K562 (cell line): ENCODE measurements around the gene ICAM2. TPM values are rescaled to one million over a fixed set of nuclear protein-coding genes. Genes with fewer than 3 reads are reported as not detected.

Experiments used
- ATAC-seq: fragments of 200-7000 bp; cut with Tn5 transposase; 3 replicates; pipeline ENCODE4 v1.9.1; 2020; ENCODE audit warnings: moderate library complexity
- BruUV-seq: library from RNA; stranded (reverse); fragments of 400-500 nt; replicated peaks from 2 replicates; lab custom pipeline; 2021; lab: Mats Ljungman, UMichigan
- CTCF ChIA-PET: fragments of 300-600 bp; formaldehyde crosslinking; extraction: SDS; loops from one replicate; lab custom pipeline; 2021; ENCODE audit warnings: low intra/inter-chr PET ratio; lab: Yijun Ruan, JAX
- POLR2A ChIA-PET: fragments of 300-600, 350-650 bp; sonication (Branson Sonifier 250); formaldehyde crosslinking; extraction: SDS; loops from one replicate; lab custom pipeline; 2021; ENCODE audit warnings: antibody characterized with exemption, inconsistent platforms; lab: Yijun Ruan, JAX
- DNase-seq, 4 experiments: peaks; one replicate each; pipeline versions ENCODE4 v3.0.0 to v3.0.0-alpha.2; 2011 to 2018; ENCODE audit warnings: low spot score in 3 of 4, mixed read lengths in 3 of 4; ENCODE audit errors: extremely low read depth in 1 of 4
- FAIRE-seq: peaks from 2 replicates; lab custom pipeline; 2011; peaks lifted over from hg19 to GRCh38; lab: Jason Lieb, UNC
- H2AFZ ChIP-seq: 2 replicates; pipeline ENCODE4 v1.6.0; 2011; ENCODE audit warnings: low read depth, low read length, control low read depth, inconsistent platforms
- H3K27ac ChIP-seq: fragments of 200-600 bp; 3 replicates; pipeline ENCODE4 v1.8.0; 2011; ENCODE audit warnings: low read depth, mild to moderate bottlenecking, control low read depth, inconsistent platforms, low read length, moderate library complexity, mixed read lengths; ENCODE audit errors: extremely low read depth
- H3K27me3 ChIP-seq, 2 experiments: fragments of 300-600 bp in 1 of 2; 2 replicates in 1 of 2; 3 replicates in 1 of 2; pipeline versions ENCODE4 v1.6.0 to v1.8.0; 2011; ENCODE audit warnings: inconsistent platforms in 2 of 2, low read length in 2 of 2, mild to moderate bottlenecking in 1 of 2, mixed read lengths in 1 of 2, moderate library complexity in 1 of 2; ENCODE audit not compliant: control insufficient read depth in 2 of 2, insufficient read depth in 2 of 2
- H3K36me3 ChIP-seq: fragments of 300-600 bp; 3 replicates; pipeline ENCODE4 v1.8.0; 2011; ENCODE audit warnings: mild to moderate bottlenecking, low read length, inconsistent platforms; ENCODE audit not compliant: control insufficient read depth, insufficient read depth
- H3K4me1 ChIP-seq, 2 experiments: fragments of 200-600 bp in 1 of 2; replicated peaks in 1 of 2; 2 replicates in 1 of 2; 3 replicates in 1 of 2; pipeline versions ENCODE4 v1.5.1 to v1.8.0; 2011; ENCODE audit warnings: inconsistent platforms in 2 of 2, low read length in 2 of 2, mild to moderate bottlenecking in 1 of 2, mixed read lengths in 1 of 2, moderate library complexity in 1 of 2; ENCODE audit not compliant: control insufficient read depth in 2 of 2, insufficient read depth in 2 of 2
- H3K4me2 ChIP-seq: 2 replicates; pipeline ENCODE4 v1.6.1; 2011; ENCODE audit warnings: low read length, control low read depth, inconsistent platforms, mixed read lengths; ENCODE audit not compliant: insufficient read depth
- H3K4me3 ChIP-seq: fragments of 200-600 bp; sonication (generic), shearing (Covaris generic); 2 replicates; pipeline ENCODE4 v1.5.1; 2016; ENCODE audit warnings: control low read depth, inconsistent platforms
- H3K79me2 ChIP-seq: fragments of 200-600 bp; 3 replicates; pipeline ENCODE4 v1.8.0; 2011; ENCODE audit warnings: low read length, inconsistent platforms; ENCODE audit not compliant: control insufficient read depth, insufficient read depth
- H3K9ac ChIP-seq, 2 experiments: 2 replicates each; pipeline versions ENCODE4 v1.6.0 to v1.6.1; 2011; ENCODE audit warnings: low read depth in 2 of 2, low read length in 2 of 2, control low read depth in 1 of 2, inconsistent platforms in 1 of 2, mild to moderate bottlenecking in 1 of 2, mixed read lengths in 1 of 2; ENCODE audit not compliant: insufficient read depth in 1 of 2
- H3K9me1 ChIP-seq: one replicate; pipeline ENCODE4 v1.6.0; 2011; ENCODE audit warnings: inconsistent platforms, mild to moderate bottlenecking, low read length, moderate library complexity; ENCODE audit not compliant: control insufficient read depth, insufficient read depth
- H3K9me3 ChIP-seq: replicated peaks from 2 replicates; pipeline ENCODE4 v1.5.1; 2011; ENCODE audit warnings: low read depth, low read length, inconsistent platforms; ENCODE audit not compliant: control insufficient read depth, insufficient read depth
- H4K20me1 ChIP-seq: replicated peaks from 2 replicates; pipeline ENCODE4 v1.6.1; 2011; ENCODE audit warnings: low read length, inconsistent platforms, mixed read lengths; ENCODE audit not compliant: control insufficient read depth, insufficient read depth
- ILF3 ChIP-seq: fragments of 450-650 bp; IDR thresholded peaks from 2 replicates; pipeline ENCODE4 v1.6.1; 2018; ENCODE audit warnings: antibody characterized with exemption, mild to moderate bottlenecking, moderate library complexity, borderline replicate concordance
- KAT7 ChIP-seq: sonication (generic); formaldehyde crosslinking; IDR thresholded peaks from 2 replicates; pipeline ENCODE4 v1.8.0; 2022; ENCODE audit warnings: missing genetic modification reagents, mild to moderate bottlenecking, borderline replicate concordance
- KDM5B ChIP-seq: fragments of 200-600 bp; sonication (generic); IDR thresholded peaks from 2 replicates; pipeline ENCODE4 v1.6.1; 2012; ENCODE audit warnings: low read depth, mild to moderate bottlenecking, moderate library complexity, low read length, control low read depth, inconsistent platforms; ENCODE audit not compliant: insufficient replicate concordance
- NFXL1 ChIP-seq: fragments of 450-650 bp; formaldehyde crosslinking; IDR thresholded peaks from 2 replicates; pipeline ENCODE4 v1.4.0; 2021; ENCODE audit warnings: mild to moderate bottlenecking
- ZC3H4 ChIP-seq: sonication (generic); formaldehyde crosslinking; IDR thresholded peaks from 2 replicates; pipeline ENCODE4 v1.9.0; 2021; ENCODE audit warnings: missing genetic modification reagents, borderline replicate concordance
- ZNF263 ChIP-seq: sonication (generic); formaldehyde crosslinking; IDR thresholded peaks from 2 replicates; pipeline ENCODE4 v1.8.0; 2022; ENCODE audit warnings: mild to moderate bottlenecking, missing genetic modification reagents, borderline replicate concordance
- WGBS: fragments of 100-300 bp; shearing (Covaris generic); methylation state at CpG from one replicate; pipeline ENCODE4 v1.1.6; 2016; ENCODE audit warnings: low coverage, mixed read lengths; ENCODE audit not compliant: insufficient coverage; ENCODE audit errors: missing lambda C conversion rate; 5-methylcytosine and 5-hydroxymethylcytosine counted together
- in situ Hi-C: fragments of 300-500 bp; cut with MboI; formaldehyde crosslinking; loops from 4 replicates; pipeline ENCODE4 v1.15.0; 2018; ENCODE audit warnings: inconsistent platforms, mixed read lengths
- intact Hi-C: fragments of 100-400 bp; cut with micrococcal nuclease; formaldehyde crosslinking; loops from 2 replicates; pipeline ENCODE4 v1.14.2; 2022
- polyA plus RNA-seq, 8 experiments: library from polyadenylated mRNA; depleted of rRNA in 4 of 8; stranded (reverse) in 5 of 8; unstranded in 3 of 8; fragments of >200 nt; fragmentation: Nextera tagmentation in 2 of 8; fragmentation: Illumina TruSeq in 1 of 8; extraction: Ambion mirVana in 2 of 8; extraction: Trizol in 1 of 8; gene quantifications; 2 replicates each; pipeline versions ENCODE4 v1.2.1 to v1.2.3, GENCODE V29; 2011 to 2014; ENCODE audit warnings: inconsistent platforms in 1 of 8, missing spikeins in 1 of 8
- total RNA-seq, 7 experiments: library from RNA; depleted of rRNA in 6 of 7; stranded (reverse); fragments of >200 nt in 6 of 7; fragmentation: Illumina TruSeq in 2 of 7; extraction: Trizol in 2 of 7; gene quantifications; 2 replicates each; pipeline versions ENCODE4 v1.2.1 to v1.2.3, GENCODE V29; 2011 to 2021; ENCODE audit warnings: low replicate concordance in 1 of 7
- TF ChIP-seq, protein P1 (sequence below): fragments of 250-450 bp; sonication (Bioruptor Pico); IDR thresholded peaks from 2 replicates; pipeline ENCODE4 v1.4.0; 2020; ENCODE audit warnings: borderline replicate concordance
- TF ChIP-seq, protein P2 (sequence below): sonication (generic); formaldehyde crosslinking; IDR thresholded peaks from 2 replicates; pipeline ENCODE4 v1.8.0; 2023; ENCODE audit warnings: mild to moderate bottlenecking, missing genetic modification reagents

Gene ICAM2
- total and polyA plus RNA-seq, 9 of the 15 experiments (the other 6 are each of a cell fraction or from before 2014, with no cell fraction given) = 37.9 to 89.4 (median 60.6) TPM

DNA sequence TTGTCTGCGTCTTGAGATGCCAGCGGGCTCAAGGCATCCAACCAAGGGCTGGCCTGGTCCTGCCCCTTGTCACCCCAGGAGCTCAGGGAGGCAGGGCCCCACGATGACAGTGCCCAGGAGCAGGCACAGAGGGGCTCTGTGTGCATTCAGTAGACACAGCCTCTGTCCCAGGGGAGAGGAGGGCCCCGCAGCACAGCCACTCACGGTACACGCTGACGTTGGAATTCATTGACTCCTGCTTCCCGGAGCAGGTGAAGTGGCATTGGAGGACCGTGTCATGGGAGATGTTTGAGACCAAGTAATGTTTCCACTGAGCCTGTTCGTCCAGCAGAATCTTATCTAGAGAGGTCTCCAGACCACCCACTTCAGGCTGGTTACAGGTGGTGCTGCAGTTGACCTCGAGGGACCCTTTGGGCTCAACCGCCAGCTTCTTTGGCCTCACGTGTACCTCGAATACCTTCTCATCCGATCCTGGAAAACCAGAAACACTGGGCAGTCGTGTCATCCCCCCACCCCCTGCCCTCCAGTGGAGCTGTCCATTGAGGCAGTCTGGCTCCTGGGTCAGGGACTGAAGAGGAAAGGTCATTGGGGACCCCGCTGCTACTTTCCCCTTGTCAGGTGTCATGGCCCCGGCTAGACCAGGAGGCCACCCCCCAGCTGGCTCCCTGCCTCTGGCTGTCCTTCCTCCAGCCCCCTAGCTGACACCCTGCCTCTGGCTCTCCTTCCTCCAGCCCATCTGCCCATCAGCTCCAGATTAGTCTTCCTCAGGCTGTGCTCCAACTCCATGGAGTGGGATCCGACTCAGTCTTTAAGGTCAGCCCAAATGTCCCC is 15.3 kb downstream of the ICAM2 start:
- peak overlapping the region; percentile 83 to 93 for H3K9ac ChIP-seq
- no TSS peak for BruUV-seq
- 74% methylated on average over 17 of the region's 19 CpGs for WGBS
- no peak for TF ChIP-seq ILF3
- TF ChIP-seq ZNF263 (CRISPR knock-in tag) = peak; percentile 89
- TF ChIP-seq, protein P1, sequence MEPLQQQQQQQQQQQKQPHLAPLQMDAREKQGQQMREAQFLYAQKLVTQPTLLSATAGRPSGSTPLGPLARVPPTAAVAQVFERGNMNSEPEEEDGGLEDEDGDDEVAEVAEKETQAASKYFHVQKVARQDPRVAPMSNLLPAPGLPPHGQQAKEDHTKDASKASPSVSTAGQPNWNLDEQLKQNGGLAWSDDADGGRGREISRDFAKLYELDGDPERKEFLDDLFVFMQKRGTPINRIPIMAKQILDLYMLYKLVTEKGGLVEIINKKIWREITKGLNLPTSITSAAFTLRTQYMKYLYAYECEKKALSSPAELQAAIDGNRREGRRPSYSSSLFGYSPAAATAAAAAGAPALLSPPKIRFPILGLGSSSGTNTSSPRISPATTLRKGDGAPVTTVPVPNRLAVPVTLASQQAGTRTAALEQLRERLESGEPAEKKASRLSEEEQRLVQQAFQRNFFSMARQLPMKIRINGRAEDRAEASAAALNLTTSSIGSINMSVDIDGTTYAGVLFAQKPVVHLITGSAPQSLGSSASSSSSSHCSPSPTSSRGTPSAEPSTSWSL (CRISPR knock-in tag) = no peak
- TF ChIP-seq, protein P2, sequence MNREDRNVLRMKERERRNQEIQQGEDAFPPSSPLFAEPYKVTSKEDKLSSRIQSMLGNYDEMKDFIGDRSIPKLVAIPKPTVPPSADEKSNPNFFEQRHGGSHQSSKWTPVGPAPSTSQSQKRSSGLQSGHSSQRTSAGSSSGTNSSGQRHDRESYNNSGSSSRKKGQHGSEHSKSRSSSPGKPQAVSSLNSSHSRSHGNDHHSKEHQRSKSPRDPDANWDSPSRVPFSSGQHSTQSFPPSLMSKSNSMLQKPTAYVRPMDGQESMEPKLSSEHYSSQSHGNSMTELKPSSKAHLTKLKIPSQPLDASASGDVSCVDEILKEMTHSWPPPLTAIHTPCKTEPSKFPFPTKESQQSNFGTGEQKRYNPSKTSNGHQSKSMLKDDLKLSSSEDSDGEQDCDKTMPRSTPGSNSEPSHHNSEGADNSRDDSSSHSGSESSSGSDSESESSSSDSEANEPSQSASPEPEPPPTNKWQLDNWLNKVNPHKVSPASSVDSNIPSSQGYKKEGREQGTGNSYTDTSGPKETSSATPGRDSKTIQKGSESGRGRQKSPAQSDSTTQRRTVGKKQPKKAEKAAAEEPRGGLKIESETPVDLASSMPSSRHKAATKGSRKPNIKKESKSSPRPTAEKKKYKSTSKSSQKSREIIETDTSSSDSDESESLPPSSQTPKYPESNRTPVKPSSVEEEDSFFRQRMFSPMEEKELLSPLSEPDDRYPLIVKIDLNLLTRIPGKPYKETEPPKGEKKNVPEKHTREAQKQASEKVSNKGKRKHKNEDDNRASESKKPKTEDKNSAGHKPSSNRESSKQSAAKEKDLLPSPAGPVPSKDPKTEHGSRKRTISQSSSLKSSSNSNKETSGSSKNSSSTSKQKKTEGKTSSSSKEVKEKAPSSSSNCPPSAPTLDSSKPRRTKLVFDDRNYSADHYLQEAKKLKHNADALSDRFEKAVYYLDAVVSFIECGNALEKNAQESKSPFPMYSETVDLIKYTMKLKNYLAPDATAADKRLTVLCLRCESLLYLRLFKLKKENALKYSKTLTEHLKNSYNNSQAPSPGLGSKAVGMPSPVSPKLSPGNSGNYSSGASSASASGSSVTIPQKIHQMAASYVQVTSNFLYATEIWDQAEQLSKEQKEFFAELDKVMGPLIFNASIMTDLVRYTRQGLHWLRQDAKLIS (CRISPR knock-in tag) = 0 out of 2 replicates have a peak, but pooled peaks have one; percentile 25
- no peak for TF ChIP-seq NFXL1 (CRISPR knock-in tag)
- peak; percentile 3 for TF ChIP-seq KDM5B
- 0 out of 2 replicates have a peak, but pooled peaks have one; percentile 18 for TF ChIP-seq KAT7 (CRISPR knock-in tag)
- TF ChIP-seq ZC3H4 (CRISPR knock-in tag) = 0 out of 2 replicates have a peak, but pooled peaks have one; percentile 31

More for the DNA sequence above, 15.3 kb downstream of the ICAM2 start:
- FAIRE-seq = no peak
- Histone ChIP-seq H3K4me2 (peak overlapping the region; percentile 87), H2AFZ (no peak overlapping the region), H4K20me1 (no peaks in the 10 kb centered on the region), H3K79me2 (peaks cover 22% of the 10 kb centered on the region), H3K9me3 (no peaks in the 10 kb centered on the region), H3K4me3 (peak overlapping the region; percentile 44), H3K9me1 (no peaks in the 10 kb centered on the region), H3K4me1 (peaks cover 19 to 64% of the 10 kb centered on the region in 2 experiments), H3K36me3 (peaks cover 31% of the 10 kb centered on the region), H3K27me3 (no peaks in the 10 kb centered on the region), H3K27ac (peak overlapping the region; percentile 7; the same call in 1 of the 3 replicates)
- ChIA-PET POLR2A (interaction anchor here (0.5 to 3.6 kb wide), 9 partner anchors 15 to 226 kb away, joined by 3 to 24 read pairs (median 3); no protein-coding TSS in a partner anchor), CTCF (no interaction called here)
- ATAC-seq = no peak
- intact Hi-C loops (no loop called here), in situ Hi-C loops (no loop called here)
- peak in 1 of 4 experiments; percentile 5 for DNase-seq
